Caki2 (cell line): ENCODE data around the gene INSR. TPM values are rescaled to one million over a fixed set of nuclear protein-coding genes. Genes with fewer than 3 reads are reported as not detected.
A peak's percentile ranks its signal among the peaks of the same experiment; 100 is the strongest.

Experiments
- DNase-seq: peaks from one replicate; pipeline ENCODE4 v3.0.0-alpha.2; 2015; ENCODE audit warnings: low read depth
- in situ Hi-C: cut with HindIII; loops from 2 replicates; pipeline ENCODE4 v1.10.0; 2016; ENCODE audit warnings: low sequenced_read_pairs, low pct_unique_long_range_greater_than_20kb, mixed read lengths
- total RNA-seq: library from RNA; depleted of rRNA; stranded (reverse); fragments of >200 nt; shearing (Covaris generic); gene quantifications from 2 replicates; pipeline ENCODE4 v1.2.3, GENCODE V29; 2014; ENCODE audit warnings: low replicate concordance

Gene INSR
- total RNA-seq, 1 experiment from 2014 or later = 7.0 TPM

DNA sequence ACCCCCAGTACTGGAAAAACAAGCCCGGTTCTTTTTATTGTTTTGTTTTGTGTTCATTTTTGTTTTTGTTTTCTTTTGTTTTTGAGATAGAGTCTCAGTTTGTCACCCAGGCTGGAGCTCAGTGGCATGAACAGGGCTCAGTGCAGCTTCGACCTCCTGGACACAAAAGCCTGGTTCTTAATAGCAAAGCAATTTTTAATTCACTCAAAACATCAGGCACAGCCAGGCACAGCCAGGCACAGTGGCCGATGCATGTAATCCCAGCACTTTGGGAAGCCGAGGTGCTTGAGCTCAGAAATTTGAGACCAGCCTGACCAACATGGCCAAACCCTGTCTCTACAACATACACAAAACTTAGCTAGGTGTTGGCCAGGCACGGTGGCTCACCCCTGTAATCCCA lies 30.7 kb downstream of the INSR start:
- in situ Hi-C loops = no loop called here
- DNase-seq = no peak

GRCh38 chr19:7263066-7263465 lies 31.1 kb downstream of the INSR start:
- in situ Hi-C loops = no loop called here
- DNase-seq = no peak

DNA sequence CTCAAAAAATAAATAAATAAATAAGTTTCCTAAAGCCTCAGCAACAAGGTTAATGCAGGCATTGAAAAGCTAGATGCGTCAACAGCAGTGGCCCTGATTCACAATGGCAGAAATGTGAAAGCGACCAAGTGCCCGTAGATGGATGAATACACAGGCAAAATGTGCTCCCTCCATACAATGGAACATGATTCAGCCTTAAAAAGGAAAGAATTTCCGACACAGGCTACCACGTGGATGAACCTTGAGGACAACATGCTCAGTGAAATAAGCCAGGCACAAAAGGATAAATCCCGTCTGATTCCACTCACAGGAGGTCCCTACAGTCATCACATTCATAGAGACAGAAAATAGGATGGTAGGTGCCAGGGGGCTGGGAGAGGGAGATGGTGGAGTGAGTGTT lies 31.7 kb downstream of the INSR start:
- in situ Hi-C loops = no loop called here
- DNase-seq = no peak

- DNase-seq = no peak
- in situ Hi-C loops = no loop called here
Observed at GRCh38 chr19:7260161-7260560, 34.1 kb downstream of the INSR start.

- no peak for DNase-seq
- in situ Hi-C loops = no loop called here
Observed at GRCh38 chr19:7258840-7259395, 35.3 kb downstream of the INSR start.

- in situ Hi-C loops = no loop called here
- no peak for DNase-seq
Observed at GRCh38 chr19:7258041-7258839, 36.0 kb downstream of the INSR start.

DNA sequence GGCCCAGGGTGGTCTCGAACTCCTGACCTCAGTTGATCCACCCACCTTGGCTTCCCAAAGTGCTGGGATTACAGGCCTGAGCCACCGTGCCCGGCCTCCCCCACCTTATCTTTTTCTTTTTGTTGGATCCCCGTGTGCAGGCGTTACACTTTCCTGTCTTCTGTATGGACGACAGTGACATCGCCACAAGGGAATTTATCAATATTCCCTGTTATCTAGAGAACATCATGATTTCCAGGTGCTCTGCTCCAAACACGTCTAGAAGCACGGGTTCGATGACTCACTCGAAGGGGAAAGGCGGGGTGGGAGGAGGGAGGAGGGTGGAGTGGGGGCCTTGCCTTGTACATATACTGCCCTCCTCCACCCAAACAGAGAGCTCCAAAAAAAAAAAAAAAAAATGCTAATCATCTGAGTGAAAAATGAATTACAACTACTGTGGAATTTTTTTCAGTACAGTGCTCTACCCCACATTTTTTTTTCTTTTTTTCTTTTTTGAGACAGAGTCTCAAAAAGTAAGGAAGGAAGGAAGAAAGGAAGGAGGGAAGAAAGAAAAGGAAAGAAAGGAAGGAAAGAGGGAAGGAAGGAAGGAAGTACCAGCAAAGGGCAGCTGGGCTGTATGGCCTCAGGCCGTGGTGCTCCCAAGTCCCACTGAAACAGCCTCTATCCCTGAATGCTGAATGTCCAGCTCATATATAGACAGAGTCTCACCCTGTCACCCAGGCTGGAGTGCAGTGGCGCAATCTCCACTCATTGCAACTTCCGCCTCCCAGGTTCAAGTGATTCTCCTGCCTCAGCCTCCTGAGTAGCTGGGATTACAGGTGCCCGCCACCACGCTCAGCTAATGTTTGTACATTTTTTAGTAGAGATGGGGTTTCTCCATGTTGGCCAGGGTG lies 36.8 kb downstream of the INSR start:
- in situ Hi-C loops = no loop called here
- DNase-seq = peak; percentile 40

- no peak for DNase-seq
- in situ Hi-C loops = no loop called here
Observed at GRCh38 chr19:7255631-7256030, 38.6 kb downstream of the INSR start.

GRCh38 chr19:7255119-7255518 lies 39.1 kb downstream of the INSR start:
- DNase-seq = no peak
- in situ Hi-C loops = no loop called here

DNA sequence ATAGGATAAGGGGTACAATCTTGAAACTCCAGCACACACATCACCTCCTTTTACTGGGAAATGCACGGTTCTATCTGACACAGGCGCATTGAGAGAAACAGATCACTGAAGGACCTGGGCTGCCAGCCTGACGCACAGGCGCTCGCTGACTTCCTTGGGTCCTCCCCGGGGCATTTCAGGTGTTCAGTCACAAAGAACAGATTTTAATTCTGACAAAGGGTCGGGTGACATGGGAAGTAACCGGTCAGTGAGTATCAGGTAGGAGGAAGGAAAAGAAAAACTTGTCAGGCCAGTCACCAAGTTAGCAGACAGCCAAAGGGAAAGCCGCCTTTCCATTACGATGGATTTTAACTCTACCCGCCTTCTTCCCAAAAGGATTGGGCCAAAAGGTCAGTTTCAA lies 39.6 kb downstream of the INSR start:
- in situ Hi-C loops = no loop called here

GRCh38 chr19:7252364-7252763 lies 41.9 kb downstream of the INSR start:
- in situ Hi-C loops = no loop called here
- DNase-seq = no peak

More for the DNA sequence above, 39.6 kb downstream of the INSR start:
- no peak for DNase-seq

DNA sequence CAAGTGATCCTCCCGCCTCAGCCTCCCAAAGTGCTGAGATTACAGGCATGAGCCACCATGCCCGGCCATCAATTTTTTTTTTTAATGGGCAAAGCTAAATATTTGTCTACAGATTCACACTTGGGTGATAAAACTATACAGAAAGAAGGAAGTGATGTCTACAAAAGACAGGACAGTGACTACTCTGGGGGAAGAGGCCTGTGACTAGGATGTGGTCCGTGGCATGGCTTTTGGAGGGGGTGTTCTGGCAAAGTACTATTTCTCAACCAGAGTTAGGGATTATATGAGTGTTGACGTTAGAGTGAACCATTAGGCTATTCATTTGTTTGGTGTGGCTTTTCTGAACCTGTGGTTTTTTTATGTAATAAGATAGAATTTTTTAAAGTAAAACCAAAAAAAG lies 42.7 kb downstream of the INSR start:
- in situ Hi-C loops = no loop called here
- DNase-seq = no peak

DNA sequence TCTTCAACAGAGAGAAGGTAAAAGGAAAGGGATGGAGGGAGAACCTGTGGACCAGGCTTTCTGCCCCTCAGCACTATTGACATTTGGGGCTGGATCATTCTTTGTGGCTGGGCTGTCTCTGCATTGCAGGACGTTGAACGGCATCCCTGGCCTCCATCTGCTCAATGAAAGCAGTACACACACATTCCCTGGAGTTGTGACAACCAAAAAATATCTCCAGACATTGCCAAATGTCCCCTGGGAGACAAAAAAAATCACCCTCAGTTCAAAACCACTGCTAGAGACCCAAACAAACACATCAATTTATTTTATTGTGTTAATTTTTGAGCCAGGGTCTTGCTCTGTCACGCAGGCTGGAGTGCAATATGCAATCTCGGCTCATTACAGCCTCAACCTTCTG lies 43.3 kb downstream of the INSR start:
- in situ Hi-C loops = no loop called here

DNA sequence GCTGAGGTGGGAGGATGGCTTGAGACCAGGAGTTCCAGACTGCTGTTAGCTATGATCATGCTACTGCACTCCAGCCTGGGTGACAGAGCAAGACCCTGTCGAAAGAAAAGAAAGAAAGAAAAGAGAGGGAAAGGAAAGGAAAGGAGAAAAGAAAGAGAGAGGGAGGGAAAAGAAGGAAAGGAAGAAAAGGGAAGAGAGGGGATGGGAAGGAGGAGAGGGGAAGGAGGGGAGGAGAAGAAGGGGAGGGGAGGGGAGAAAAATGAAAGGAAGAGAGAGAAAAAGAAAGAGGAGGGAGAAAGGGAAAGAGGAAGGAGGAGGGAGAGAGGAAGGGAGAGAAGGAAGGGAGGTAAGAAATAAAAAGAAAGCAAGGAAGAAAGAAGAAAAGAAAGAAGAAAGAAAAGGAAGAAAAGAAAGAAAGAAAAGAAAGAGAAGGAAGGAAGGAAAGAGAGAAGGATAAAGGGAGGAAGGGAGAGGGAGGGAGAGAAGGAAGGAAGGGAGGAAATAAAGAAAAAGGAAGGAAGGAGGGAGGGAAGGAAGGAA lies 44.1 kb downstream of the INSR start:
- no peak for DNase-seq
- in situ Hi-C loops = no loop called here

More for the DNA sequence above, 43.3 kb downstream of the INSR start:
- no peak for DNase-seq

GRCh38 chr19:7247155-7247554 lies 47.1 kb downstream of the INSR start:
- no peak for DNase-seq
- in situ Hi-C loops = no loop called here

GRCh38 chr19:7246601-7247000 lies 47.6 kb downstream of the INSR start:
- DNase-seq = no peak
- in situ Hi-C loops = no loop called here

GRCh38 chr19:7242601-7243258 lies 51.5 kb downstream of the INSR start:
- peak; percentile 28 for DNase-seq
- in situ Hi-C loops = no loop called here

DNA sequence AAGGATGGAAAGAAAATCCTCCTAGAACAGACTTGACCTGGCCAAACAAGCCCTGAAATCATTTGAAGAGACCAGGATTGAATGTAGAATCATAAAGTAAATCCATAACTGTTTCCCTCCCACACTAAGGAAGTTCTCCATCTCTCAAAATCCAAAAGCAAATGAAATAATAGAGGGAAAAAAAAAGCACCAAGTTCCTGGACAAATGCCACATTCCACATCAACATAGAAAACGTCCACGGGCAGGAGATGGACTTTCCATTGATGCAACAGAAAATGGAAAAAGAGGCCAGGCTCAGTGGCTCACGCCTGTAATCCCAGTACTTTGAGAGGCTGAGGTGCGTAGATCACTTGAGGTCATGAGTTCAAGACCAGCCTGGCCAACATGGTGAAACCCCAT lies 56.2 kb downstream of the INSR start:
- no peak for DNase-seq

More for the DNA sequence above, 56.2 kb downstream of the INSR start:
- in situ Hi-C loops = no loop called here
